Measurements from ENCODE around the gene GALNT2.

The GALNT2 gene

GRCh38 chr1:230321341-230321740 is 254.3 kb downstream of the GALNT2 start:
- Histone ChIP-seq H3F3A (ENCODE audit: low read depth) (no peaks in the 10 kb centered on the region), H3K9me2 (replicated peaks; ENCODE audit: low read depth, low read length) (no peaks in the 10 kb centered on the region), H3K9ac (ENCODE audit: low read depth, low read length, poor library complexity, severe bottlenecking) (no peak overlapping the region), H3K4me2 (ENCODE audit: low read depth, low read length, poor library complexity, severe bottlenecking) (no peak overlapping the region), H3K4me3 (ENCODE audit: low read length, poor library complexity, severe bottlenecking) (no peak overlapping the region), H4K20me1 (ENCODE audit: insufficient read depth, low read length, poor library complexity, severe bottlenecking) (no peaks in the 10 kb centered on the region), H3K27me3 (ENCODE audit: insufficient read depth, low read length, poor library complexity, severe bottlenecking) (no peaks in the 10 kb centered on the region), H3K36me3 (ENCODE audit: insufficient read depth, low read length) (no peaks in the 10 kb centered on the region), H2AFZ (ENCODE audit: low read length) (no peak overlapping the region), H3K9me3 (ENCODE audit: insufficient read depth, low read depth, low read length) (no peaks in the 10 kb centered on the region), H3K79me2 (ENCODE audit: insufficient read depth, low read length) (no peaks in the 10 kb centered on the region), H3K4me1 (ENCODE audit: insufficient read depth, low read length, poor library complexity, severe bottlenecking) (no peaks in the 10 kb centered on the region)
- TF ChIP-seq CTCF (conservative IDR thresholded peaks at IDR 0.05; ENCODE audit: low read length) (no peak), EZH2phosphoT487 (IDR thresholded peaks at IDR 0.05; ENCODE audit: borderline replicate concordance) (no peak)

- no peak overlapping the region for H3K9ac ChIP-seq (ENCODE audit: low read depth, low read length, poor library complexity, severe bottlenecking)
- no peaks in the 10 kb centered on the region for H3K9me3 ChIP-seq (ENCODE audit: insufficient read depth, low read depth, low read length)
- no peak overlapping the region for H3K4me2 ChIP-seq (ENCODE audit: low read depth, low read length, poor library complexity, severe bottlenecking)
- no peak overlapping the region for H3K4me3 ChIP-seq (ENCODE audit: low read length, poor library complexity, severe bottlenecking)
- no peaks in the 10 kb centered on the region for H3F3A ChIP-seq (ENCODE audit: low read depth)
- H4K20me1 ChIP-seq (ENCODE audit: insufficient read depth, low read length, poor library complexity, severe bottlenecking) = no peaks in the 10 kb centered on the region
- no peaks in the 10 kb centered on the region for H3K9me2 ChIP-seq (replicated peaks; ENCODE audit: low read depth, low read length)
- no peaks in the 10 kb centered on the region for H3K4me1 ChIP-seq (ENCODE audit: insufficient read depth, low read length, poor library complexity, severe bottlenecking)
- H3K79me2 ChIP-seq (ENCODE audit: insufficient read depth, low read length) = no peaks in the 10 kb centered on the region
- no peaks in the 10 kb centered on the region for H3K36me3 ChIP-seq (ENCODE audit: insufficient read depth, low read length)
- H2AFZ ChIP-seq (ENCODE audit: low read length) = no peak overlapping the region
- H3K27me3 ChIP-seq (ENCODE audit: insufficient read depth, low read length, poor library complexity, severe bottlenecking) = no peaks in the 10 kb centered on the region
- TF ChIP-seq EZH2phosphoT487 (IDR thresholded peaks at IDR 0.05; ENCODE audit: borderline replicate concordance) = no peak
- TF ChIP-seq CTCF (conservative IDR thresholded peaks at IDR 0.05; ENCODE audit: low read length) = no peak
These were observed 254.8 kb downstream of the GALNT2 start for GRCh38 chr1:230321741-230322420.

- H3F3A ChIP-seq (ENCODE audit: low read depth) = no peaks in the 10 kb centered on the region
- H3K27me3 ChIP-seq (ENCODE audit: insufficient read depth, low read length, poor library complexity, severe bottlenecking) = no peaks in the 10 kb centered on the region
- no peak overlapping the region for H3K4me3 ChIP-seq (ENCODE audit: low read length, poor library complexity, severe bottlenecking)
- H3K4me1 ChIP-seq (ENCODE audit: insufficient read depth, low read length, poor library complexity, severe bottlenecking) = no peaks in the 10 kb centered on the region
- H3K36me3 ChIP-seq (ENCODE audit: insufficient read depth, low read length) = no peaks in the 10 kb centered on the region
- no peaks in the 10 kb centered on the region for H3K79me2 ChIP-seq (ENCODE audit: insufficient read depth, low read length)
- H3K9me2 ChIP-seq (replicated peaks; ENCODE audit: low read depth, low read length) = no peaks in the 10 kb centered on the region
- no peak overlapping the region for H2AFZ ChIP-seq (ENCODE audit: low read length)
- TF ChIP-seq EZH2phosphoT487 (IDR thresholded peaks at IDR 0.05; ENCODE audit: borderline replicate concordance) (no peak), CTCF (conservative IDR thresholded peaks at IDR 0.05; ENCODE audit: low read length) (no peak)
- H3K4me2 ChIP-seq (ENCODE audit: low read depth, low read length, poor library complexity, severe bottlenecking) = no peak overlapping the region
- H3K9me3 ChIP-seq (ENCODE audit: insufficient read depth, low read depth, low read length) = no peaks in the 10 kb centered on the region
- no peaks in the 10 kb centered on the region for H4K20me1 ChIP-seq (ENCODE audit: insufficient read depth, low read length, poor library complexity, severe bottlenecking)
- no peak overlapping the region for H3K9ac ChIP-seq (ENCODE audit: low read depth, low read length, poor library complexity, severe bottlenecking)
These were observed 255.4 kb downstream of the GALNT2 start for GRCh38 chr1:230322421-230322756.
